Tibial nerve (tissue), 3 donors: ENCODE measurements around the gene FAM227A.

ENCODE experiments used
- POLR2A ChIP-seq, 2 donors: fragments of 450-650 bp; IDR thresholded peaks; one replicate each; pipeline ENCODE4 v1.6.1; 2017; ENCODE audit warnings: antibody characterized with exemption in 2 of 2, mild to moderate bottlenecking in 2 of 2, moderate library complexity in 2 of 2
- TF ChIP-seq, protein P1 (sequence below), 5 experiments: fragments of 200-600 bp in 3 of 5; fragments of 450-650 bp in 2 of 5; sonication (generic) in 3 of 5; IDR thresholded peaks; one replicate each; pipeline ENCODE4 v1.5.1; 2016 to 2019; ENCODE audit warnings: antibody characterized with exemption in 5 of 5, mild to moderate bottlenecking in 3 of 5, moderate library complexity in 2 of 5

DNA sequence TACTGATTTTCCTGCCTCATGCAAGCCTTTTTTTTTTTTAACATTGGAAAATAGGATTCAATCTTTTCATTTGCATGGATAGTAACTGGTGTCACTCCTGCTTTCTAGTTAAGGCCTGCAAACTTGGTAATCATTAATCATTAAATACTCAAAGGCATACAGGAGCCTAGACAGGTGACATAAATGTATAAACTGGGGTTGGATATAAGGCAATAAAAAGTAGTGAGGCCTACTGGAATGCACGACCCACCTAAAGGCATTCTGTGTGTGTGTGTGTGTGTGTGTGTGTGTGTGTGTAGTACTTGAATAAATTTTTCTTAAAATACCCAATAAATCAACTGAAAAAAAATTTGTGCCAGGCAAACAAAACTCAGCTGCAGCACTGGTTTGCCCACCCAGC lies 33.5 kb upstream of the FAM227A start:
- TF ChIP-seq, protein P1, sequence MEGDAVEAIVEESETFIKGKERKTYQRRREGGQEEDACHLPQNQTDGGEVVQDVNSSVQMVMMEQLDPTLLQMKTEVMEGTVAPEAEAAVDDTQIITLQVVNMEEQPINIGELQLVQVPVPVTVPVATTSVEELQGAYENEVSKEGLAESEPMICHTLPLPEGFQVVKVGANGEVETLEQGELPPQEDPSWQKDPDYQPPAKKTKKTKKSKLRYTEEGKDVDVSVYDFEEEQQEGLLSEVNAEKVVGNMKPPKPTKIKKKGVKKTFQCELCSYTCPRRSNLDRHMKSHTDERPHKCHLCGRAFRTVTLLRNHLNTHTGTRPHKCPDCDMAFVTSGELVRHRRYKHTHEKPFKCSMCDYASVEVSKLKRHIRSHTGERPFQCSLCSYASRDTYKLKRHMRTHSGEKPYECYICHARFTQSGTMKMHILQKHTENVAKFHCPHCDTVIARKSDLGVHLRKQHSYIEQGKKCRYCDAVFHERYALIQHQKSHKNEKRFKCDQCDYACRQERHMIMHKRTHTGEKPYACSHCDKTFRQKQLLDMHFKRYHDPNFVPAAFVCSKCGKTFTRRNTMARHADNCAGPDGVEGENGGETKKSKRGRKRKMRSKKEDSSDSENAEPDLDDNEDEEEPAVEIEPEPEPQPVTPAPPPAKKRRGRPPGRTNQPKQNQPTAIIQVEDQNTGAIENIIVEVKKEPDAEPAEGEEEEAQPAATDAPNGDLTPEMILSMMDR (IDR thresholded peaks at IDR 0.05) = no peak
- no peak for TF ChIP-seq POLR2A (IDR thresholded peaks at IDR 0.05)
